ENCODE measurements around the gene LENEP.

LENEP gene, protein sequence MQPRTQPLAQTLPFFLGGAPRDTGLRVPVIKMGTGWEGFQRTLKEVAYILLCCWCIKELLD

DNA sequence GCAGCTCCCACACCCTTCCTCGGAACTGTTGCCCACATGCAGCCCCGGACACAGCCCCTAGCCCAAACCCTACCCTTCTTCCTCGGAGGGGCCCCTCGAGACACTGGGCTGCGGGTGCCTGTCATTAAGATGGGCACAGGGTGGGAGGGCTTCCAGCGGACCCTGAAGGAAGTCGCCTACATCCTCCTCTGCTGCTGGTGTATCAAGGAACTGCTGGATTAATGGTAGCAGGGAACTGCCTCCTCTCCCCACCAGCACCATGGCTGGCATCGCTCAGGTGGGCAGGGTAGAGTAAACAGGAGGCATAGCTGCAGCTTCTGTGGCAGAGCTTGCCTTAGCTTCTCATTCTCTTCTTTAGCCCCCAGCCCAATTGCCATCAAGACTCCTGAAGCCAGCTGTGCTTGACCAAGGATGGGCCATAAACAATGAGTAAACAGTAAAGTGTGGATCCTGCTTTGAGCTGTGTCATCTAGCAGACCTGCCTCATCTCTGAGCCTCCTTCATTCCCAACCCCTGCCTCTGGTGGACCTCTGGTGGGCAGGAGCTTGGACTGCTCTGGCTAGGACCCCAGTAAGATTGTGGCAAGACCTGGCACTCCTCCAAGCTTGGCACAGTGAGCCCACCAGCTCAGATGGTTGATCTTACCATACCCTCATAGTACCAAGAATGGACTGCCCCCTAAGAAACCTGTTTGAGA is at the start of gene LENEP:
LENEP (plus strand) TSS at position 15 of the 697 bp plus-strand sequence; CDS start at position 37, 22 bp downstream.
- TF ChIP-seq, protein P1, sequence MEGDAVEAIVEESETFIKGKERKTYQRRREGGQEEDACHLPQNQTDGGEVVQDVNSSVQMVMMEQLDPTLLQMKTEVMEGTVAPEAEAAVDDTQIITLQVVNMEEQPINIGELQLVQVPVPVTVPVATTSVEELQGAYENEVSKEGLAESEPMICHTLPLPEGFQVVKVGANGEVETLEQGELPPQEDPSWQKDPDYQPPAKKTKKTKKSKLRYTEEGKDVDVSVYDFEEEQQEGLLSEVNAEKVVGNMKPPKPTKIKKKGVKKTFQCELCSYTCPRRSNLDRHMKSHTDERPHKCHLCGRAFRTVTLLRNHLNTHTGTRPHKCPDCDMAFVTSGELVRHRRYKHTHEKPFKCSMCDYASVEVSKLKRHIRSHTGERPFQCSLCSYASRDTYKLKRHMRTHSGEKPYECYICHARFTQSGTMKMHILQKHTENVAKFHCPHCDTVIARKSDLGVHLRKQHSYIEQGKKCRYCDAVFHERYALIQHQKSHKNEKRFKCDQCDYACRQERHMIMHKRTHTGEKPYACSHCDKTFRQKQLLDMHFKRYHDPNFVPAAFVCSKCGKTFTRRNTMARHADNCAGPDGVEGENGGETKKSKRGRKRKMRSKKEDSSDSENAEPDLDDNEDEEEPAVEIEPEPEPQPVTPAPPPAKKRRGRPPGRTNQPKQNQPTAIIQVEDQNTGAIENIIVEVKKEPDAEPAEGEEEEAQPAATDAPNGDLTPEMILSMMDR (conservative IDR thresholded peaks at IDR 0.05; ENCODE audit: low read depth, low read length): no peak
- no peak within 1 kb of the TSS for H3K4me3 ChIP-seq (ENCODE audit: low read depth, low read length)
- DNase-seq (ENCODE audit: low read depth): no peak

DNA sequence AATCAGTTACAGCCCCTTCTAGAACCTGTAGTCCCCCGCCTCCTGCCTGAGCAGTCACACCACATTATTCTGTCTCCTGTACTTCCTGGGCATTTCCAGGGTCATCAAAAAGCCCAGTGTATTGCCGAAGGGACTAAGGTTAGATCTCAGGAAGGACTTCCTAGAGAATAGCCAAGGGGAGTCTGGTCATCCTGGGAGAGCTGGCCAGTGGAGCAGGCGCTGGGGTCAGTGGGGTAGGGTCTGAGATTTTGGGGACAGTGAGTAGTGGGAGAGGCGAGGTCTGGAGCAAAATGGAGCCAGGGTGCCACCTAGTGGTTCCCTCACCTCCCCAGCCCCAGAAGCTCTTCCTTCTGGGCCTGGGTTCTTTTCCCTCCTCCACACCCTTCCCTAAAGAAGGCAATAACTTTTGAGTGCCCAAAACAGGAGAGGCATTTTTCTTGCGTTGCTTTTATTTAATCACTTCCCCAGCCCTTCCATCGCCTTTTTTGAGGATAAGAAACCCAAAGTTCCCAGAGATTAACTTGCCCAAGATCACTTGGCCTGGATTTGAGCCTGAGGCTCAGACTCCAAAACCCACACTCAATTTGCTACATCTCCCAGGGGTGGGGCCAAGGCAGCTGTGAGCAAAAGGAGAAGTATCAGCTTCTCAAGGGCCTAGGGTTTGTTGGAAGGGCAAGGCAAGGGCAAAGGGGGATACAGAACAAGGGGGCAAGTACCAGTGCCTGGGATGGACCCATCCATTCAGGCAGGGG is 49.6 kb upstream of the LENEP start:
- H3K4me3 ChIP-seq (ENCODE audit: low read depth, low read length): no peak overlapping the region
- peak; percentile 48 for DNase-seq (ENCODE audit: low read depth)
- TF ChIP-seq, protein P1 (conservative IDR thresholded peaks at IDR 0.05; ENCODE audit: low read depth, low read length): peak; percentile 87

- TF ChIP-seq, protein P1 (conservative IDR thresholded peaks at IDR 0.05; ENCODE audit: low read depth, low read length): no peak
- DNase-seq (ENCODE audit: low read depth): no peak
- no peak overlapping the region for H3K4me3 ChIP-seq (ENCODE audit: low read depth, low read length)
Observed at GRCh38 chr1:154944401-154945159, 48.8 kb upstream of the LENEP start.

DNA sequence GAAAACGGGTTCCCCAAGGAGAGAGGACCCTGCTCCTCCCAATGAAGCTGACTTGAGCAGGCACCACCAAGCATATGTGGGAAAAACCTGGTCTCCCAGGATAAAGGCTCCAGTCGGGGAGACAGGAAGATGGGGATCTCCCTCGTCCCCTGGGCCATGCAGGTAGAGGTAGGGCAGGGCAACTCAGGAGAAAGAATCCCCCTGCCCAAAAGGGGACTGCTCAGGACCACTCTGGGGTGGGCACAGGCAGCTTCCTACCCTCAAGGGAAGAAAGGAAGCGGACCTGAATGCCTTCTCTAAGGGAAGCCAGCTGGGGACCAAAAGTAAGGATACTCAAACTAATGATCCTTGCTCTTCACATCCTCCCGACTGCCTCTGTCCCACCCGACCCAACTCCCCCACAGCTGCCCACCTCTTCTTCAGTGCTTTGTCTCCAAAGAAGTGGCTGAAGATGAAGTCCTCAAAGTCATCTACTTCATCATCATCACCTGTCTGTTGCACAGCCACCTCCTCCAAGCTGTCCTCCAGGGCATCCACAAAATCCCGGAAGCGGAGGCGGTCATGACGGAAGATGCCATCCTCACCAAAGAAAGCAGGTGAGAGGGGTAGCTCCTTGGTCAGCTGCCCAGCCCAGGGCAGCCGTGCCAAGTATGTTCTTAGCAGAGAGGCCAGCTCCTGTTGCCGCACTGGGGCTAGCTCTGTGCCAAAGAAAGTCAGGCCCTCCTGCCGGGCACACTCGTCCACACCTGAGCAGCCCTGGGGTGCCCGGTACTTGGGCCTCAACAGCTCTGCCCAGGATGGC is 48.0 kb upstream of the LENEP start:
- DNase-seq (ENCODE audit: low read depth): no peak
- no peak overlapping the region for H3K4me3 ChIP-seq (ENCODE audit: low read depth, low read length)
- TF ChIP-seq, protein P1 (conservative IDR thresholded peaks at IDR 0.05; ENCODE audit: low read depth, low read length): no peak

- no peak overlapping the region for H3K4me3 ChIP-seq (ENCODE audit: low read depth, low read length)
- TF ChIP-seq, protein P1 (conservative IDR thresholded peaks at IDR 0.05; ENCODE audit: low read depth, low read length): no peak
- no peak for DNase-seq (ENCODE audit: low read depth)
Observed at GRCh38 chr1:154945962-154946850, 47.2 kb upstream of the LENEP start.

Measured in choroid plexus epithelial cell (primary cell).